HL-60 (cell line): ENCODE results near the gene OSR1.

Experiments used
- CTCF ChIP-seq: IDR thresholded peaks from one replicate; pipeline ENCODE4 v1.5.1; 2011; ENCODE audit warnings: low read length, control low read depth, inconsistent platforms; ENCODE audit not compliant: insufficient read depth
- POLR2AphosphoS5 ChIP-seq: IDR thresholded peaks from 2 replicates; pipeline ENCODE4 v1.6.1; 2012; ENCODE audit warnings: low read depth

- TF ChIP-seq CTCF (no peak), POLR2AphosphoS5 (no peak)
Measured at GRCh38 chr2:19359456-19359855, 1.0 kb upstream of the OSR1 start.
